Neural progenitor cell (in vitro differentiated cells): ENCODE data around the gene HOXD11. TPM values are rescaled to one million over a fixed set of nuclear protein-coding genes. Genes with fewer than 3 reads are reported as not detected.

Source experiments
- DNase-seq: peaks from one replicate; pipeline ENCODE4 v3.0.0-alpha.2; 2016; ENCODE audit warnings: low spot score
- H2AFZ ChIP-seq: fragments of 200-600 bp; sonication (generic); replicated peaks from 2 replicates; pipeline ENCODE4 v1.6.1; 2016; ENCODE audit warnings: antibody characterized with exemption
- H3F3A ChIP-seq: fragments of 200-600 bp; sonication (generic); 2 replicates; pipeline ENCODE4 v1.6.1; 2016; ENCODE audit warnings: antibody characterized with exemption, low read depth
- H3K27ac ChIP-seq: fragments of 200-600 bp; sonication (generic); 2 replicates; pipeline ENCODE4 v1.5.1; 2016; ENCODE audit warnings: mild to moderate bottlenecking
- H3K27me3 ChIP-seq: fragments of 200-600 bp; sonication (generic); 2 replicates; pipeline ENCODE4 v1.6.1; 2016; ENCODE audit warnings: mild to moderate bottlenecking, moderate library complexity
- H3K36me3 ChIP-seq: fragments of 200-600 bp; sonication (generic); 2 replicates; pipeline ENCODE4 v1.5.1; 2016
- H3K4me1 ChIP-seq: fragments of 200-600 bp; sonication (generic); 2 replicates; pipeline ENCODE4 v1.6.1; 2016; ENCODE audit warnings: mixed run types
- H3K4me2 ChIP-seq: fragments of 200-600 bp; sonication (generic); 2 replicates; pipeline ENCODE4 v1.6.1; 2016
- H3K4me3 ChIP-seq: fragments of 200-600 bp; sonication (generic); 2 replicates; pipeline ENCODE4 v1.5.1; 2016
- H3K79me2 ChIP-seq: fragments of 200-600 bp; sonication (generic); 2 replicates; pipeline ENCODE4 v1.6.1; 2016; ENCODE audit warnings: low read depth
- H3K9ac ChIP-seq: fragments of 200-600 bp; sonication (generic); 2 replicates; pipeline ENCODE4 v1.6.1; 2016
- H3K9me3 ChIP-seq: fragments of 200-600 bp; sonication (generic); 2 replicates; pipeline ENCODE4 v1.5.1; 2016; ENCODE audit warnings: low read depth
- H4K20me1 ChIP-seq: fragments of 200-600 bp; sonication (generic); 2 replicates; pipeline ENCODE4 v1.6.1; 2016; ENCODE audit warnings: low read depth
- H3K27ac Mint-ChIP-seq: 3 replicates; pipeline ENCODE4 v1.8.0; 2021; ENCODE audit warnings: mixed read lengths
- H3K27me3 Mint-ChIP-seq: 2 replicates; pipeline ENCODE4 v1.8.0; 2022; ENCODE audit warnings: low read depth, mild to moderate bottlenecking, inconsistent platforms, moderate library complexity, mixed read lengths; ENCODE audit not compliant: insufficient read depth
- H3K36me3 Mint-ChIP-seq: 3 replicates; pipeline ENCODE4 v1.8.0; 2021; ENCODE audit warnings: mixed read lengths
- H3K4me1 Mint-ChIP-seq: 3 replicates; pipeline ENCODE4 v1.8.0; 2021; ENCODE audit warnings: mixed read lengths
- H3K4me3 Mint-ChIP-seq: 3 replicates; pipeline ENCODE4 v1.8.0; 2021; ENCODE audit warnings: mild to moderate bottlenecking, moderate library complexity, mixed read lengths
- H3K9me3 Mint-ChIP-seq: 3 replicates; pipeline ENCODE4 v1.8.0; 2020; ENCODE audit warnings: mixed read lengths
- EZH2 ChIP-seq: fragments of 200-600 bp; sonication (generic); IDR thresholded peaks from 2 replicates; pipeline ENCODE4 v1.6.1; 2017; ENCODE audit warnings: antibody characterized with exemption, mild to moderate bottlenecking, moderate library complexity
- EZH2phosphoT487 ChIP-seq: fragments of 200-600 bp; sonication (generic); IDR thresholded peaks from 2 replicates; pipeline ENCODE4 v1.6.1; 2017; ENCODE audit warnings: antibody characterized with exemption
- total RNA-seq: library from RNA; depleted of rRNA; stranded (reverse); fragments of >200 nt; gene quantifications from 2 replicates; pipeline ENCODE4 v1.2.3, GENCODE V29; 2015; ENCODE audit warnings: low replicate concordance
- TF ChIP-seq, protein P1 (sequence below): fragments of 200-600 bp; sonication (generic); IDR thresholded peaks from 2 replicates; pipeline ENCODE4 v1.5.1; 2017; ENCODE audit warnings: antibody characterized with exemption, mild to moderate bottlenecking

Gene HOXD11
- total RNA-seq, 1 donor from 2014 or later, result not detected

DNA sequence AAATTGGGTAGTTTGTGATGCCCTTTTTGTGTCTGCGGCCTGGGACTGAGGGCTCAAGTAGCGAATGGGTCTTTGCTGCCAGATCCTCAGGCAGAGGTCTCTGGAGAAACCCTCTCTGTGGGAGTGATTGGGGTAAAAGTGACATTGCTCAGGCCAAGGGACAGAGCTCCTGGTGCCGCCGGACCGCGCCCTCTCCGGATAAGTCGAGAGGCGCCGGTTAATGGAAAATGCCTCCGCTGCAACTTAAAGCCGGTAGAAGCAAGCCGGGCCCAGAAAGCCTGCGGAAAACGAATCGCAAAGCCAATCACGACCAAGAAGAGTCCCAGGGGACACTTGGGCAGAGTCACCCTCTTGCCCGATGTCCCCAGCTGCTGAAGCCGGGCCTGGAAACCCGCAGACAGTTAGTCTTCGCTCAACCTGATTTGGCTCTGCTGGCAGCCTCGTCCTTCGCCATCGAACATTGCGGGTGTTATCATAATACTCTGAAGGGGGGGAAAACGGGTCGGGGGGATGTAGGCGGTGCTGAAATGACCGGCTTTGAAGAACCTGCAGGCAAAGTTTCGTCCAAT, 7.8 kb upstream of the HOXD11 start:
- H3K4me3 Mint-ChIP-seq, result no peak overlapping the region
- H3K27me3 Mint-ChIP-seq, result peaks cover 98% of the 10 kb centered on the region
- no peaks in the 10 kb centered on the region for H3K36me3 ChIP-seq
- no peaks in the 10 kb centered on the region for H3K4me1 ChIP-seq
- peaks cover 100% of the 10 kb centered on the region for H3K27me3 ChIP-seq
- no peak overlapping the region for H3K27ac ChIP-seq
- peaks cover 6% of the 10 kb centered on the region for H3K9me3 Mint-ChIP-seq
- H3K79me2 ChIP-seq, result no peaks in the 10 kb centered on the region
- no peak overlapping the region for H3K9ac ChIP-seq
- no peaks in the 10 kb centered on the region for H3K9me3 ChIP-seq
- H3K4me1 Mint-ChIP-seq, result peaks cover 4% of the 10 kb centered on the region
- H3K27ac Mint-ChIP-seq, result no peak overlapping the region
- H3K36me3 Mint-ChIP-seq, result no peaks in the 10 kb centered on the region
- H3K4me3 ChIP-seq, result no peak overlapping the region
- TF ChIP-seq EZH2, result no peak
- peak; percentile 24 for TF ChIP-seq EZH2phosphoT487
- TF ChIP-seq, protein P1, sequence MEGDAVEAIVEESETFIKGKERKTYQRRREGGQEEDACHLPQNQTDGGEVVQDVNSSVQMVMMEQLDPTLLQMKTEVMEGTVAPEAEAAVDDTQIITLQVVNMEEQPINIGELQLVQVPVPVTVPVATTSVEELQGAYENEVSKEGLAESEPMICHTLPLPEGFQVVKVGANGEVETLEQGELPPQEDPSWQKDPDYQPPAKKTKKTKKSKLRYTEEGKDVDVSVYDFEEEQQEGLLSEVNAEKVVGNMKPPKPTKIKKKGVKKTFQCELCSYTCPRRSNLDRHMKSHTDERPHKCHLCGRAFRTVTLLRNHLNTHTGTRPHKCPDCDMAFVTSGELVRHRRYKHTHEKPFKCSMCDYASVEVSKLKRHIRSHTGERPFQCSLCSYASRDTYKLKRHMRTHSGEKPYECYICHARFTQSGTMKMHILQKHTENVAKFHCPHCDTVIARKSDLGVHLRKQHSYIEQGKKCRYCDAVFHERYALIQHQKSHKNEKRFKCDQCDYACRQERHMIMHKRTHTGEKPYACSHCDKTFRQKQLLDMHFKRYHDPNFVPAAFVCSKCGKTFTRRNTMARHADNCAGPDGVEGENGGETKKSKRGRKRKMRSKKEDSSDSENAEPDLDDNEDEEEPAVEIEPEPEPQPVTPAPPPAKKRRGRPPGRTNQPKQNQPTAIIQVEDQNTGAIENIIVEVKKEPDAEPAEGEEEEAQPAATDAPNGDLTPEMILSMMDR, result no peak
- DNase-seq, result no peak
- no peak overlapping the region for H2AFZ ChIP-seq
- no peak overlapping the region for H3K4me2 ChIP-seq
- H4K20me1 ChIP-seq, result peaks cover 99% of the 10 kb centered on the region
- no peaks in the 10 kb centered on the region for H3F3A ChIP-seq

- Histone ChIP-seq H3K9me3 (no peaks in the 10 kb centered on the region), H3K27me3 (peaks cover 100% of the 10 kb centered on the region), H3K4me2 (peak within 1 kb of the TSS; percentile 30), H3K4me3 (peak within 1 kb of the TSS; percentile 7), H3K9ac (no peak within 1 kb of the TSS), H3K4me1 (no peaks in the 10 kb centered on the region), H3F3A (no peaks in the 10 kb centered on the region), H3K79me2 (no peaks in the 10 kb centered on the region), H3K27ac (no peak within 1 kb of the TSS), H3K36me3 (no peaks in the 10 kb centered on the region), H4K20me1 (peaks cover 99% of the 10 kb centered on the region), H2AFZ (no peak within 1 kb of the TSS)
- peak; percentile 97 for TF ChIP-seq EZH2phosphoT487
- peak; percentile 98 for TF ChIP-seq EZH2
- TF ChIP-seq, protein P1, result no peak
- peaks cover 7% of the 10 kb centered on the region for H3K4me1 Mint-ChIP-seq
- H3K9me3 Mint-ChIP-seq, result peaks cover 6% of the 10 kb centered on the region
- no peak for DNase-seq
- H3K27me3 Mint-ChIP-seq, result peaks cover 98% of the 10 kb centered on the region
- no peaks in the 10 kb centered on the region for H3K36me3 Mint-ChIP-seq
- H3K27ac Mint-ChIP-seq, result no peak within 1 kb of the TSS
- no peak within 1 kb of the TSS for H3K4me3 Mint-ChIP-seq
These were observed 7.1 kb upstream of the HOXD11 start, which contains the start of gene HOXD12 for GRCh38 chr2:176099728-176100546. Gene HOXD12 (plus strand): TSS chr2:176099795. CDS start chr2:176099802, 7 bp downstream.

DNA sequence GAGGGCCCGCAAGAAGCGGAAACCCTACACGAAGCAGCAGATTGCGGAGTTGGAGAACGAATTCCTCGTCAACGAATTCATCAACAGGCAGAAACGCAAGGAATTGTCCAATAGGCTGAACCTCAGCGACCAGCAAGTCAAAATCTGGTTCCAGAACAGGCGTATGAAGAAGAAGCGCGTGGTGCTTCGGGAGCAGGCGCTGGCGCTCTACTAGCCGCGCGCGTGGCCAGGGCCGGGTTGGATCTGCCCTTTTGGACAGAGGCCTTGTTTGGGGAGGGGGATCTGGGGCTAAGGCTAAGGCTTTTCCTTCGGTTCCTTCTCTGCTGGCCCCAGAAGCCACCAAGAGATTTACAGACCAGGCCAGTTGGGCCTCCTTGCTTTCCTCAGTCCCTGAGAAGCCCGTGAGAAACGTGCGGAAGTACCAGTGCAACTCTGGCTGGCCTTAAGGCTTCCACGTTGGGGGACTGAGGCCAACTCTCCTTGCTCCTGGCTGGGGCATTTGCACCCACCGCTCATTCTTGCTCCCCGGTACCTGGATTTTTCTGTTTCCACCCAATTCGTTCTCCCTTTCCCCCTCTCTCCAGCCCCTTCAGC, 6.4 kb upstream of the HOXD11 start:
- H3K4me1 ChIP-seq, result no peaks in the 10 kb centered on the region
- H3K4me1 Mint-ChIP-seq, result peaks cover 8% of the 10 kb centered on the region
- H3K9me3 Mint-ChIP-seq, result peaks cover 6% of the 10 kb centered on the region
- H3K4me3 ChIP-seq, result no peak overlapping the region
- H3K27me3 Mint-ChIP-seq, result peaks cover 98% of the 10 kb centered on the region
- H3K36me3 Mint-ChIP-seq, result no peaks in the 10 kb centered on the region
- no peaks in the 10 kb centered on the region for H3F3A ChIP-seq
- H3K9ac ChIP-seq, result no peak overlapping the region
- no peak overlapping the region for H3K4me3 Mint-ChIP-seq
- no peaks in the 10 kb centered on the region for H3K36me3 ChIP-seq
- H4K20me1 ChIP-seq, result peaks cover 99% of the 10 kb centered on the region
- H3K79me2 ChIP-seq, result no peaks in the 10 kb centered on the region
- DNase-seq, result no peak
- no peak overlapping the region for H3K4me2 ChIP-seq
- peak; percentile 75 for TF ChIP-seq EZH2phosphoT487
- TF ChIP-seq EZH2, result peak; percentile 35
- TF ChIP-seq, protein P1, result no peak
- H3K27ac ChIP-seq, result no peak overlapping the region
- H3K27ac Mint-ChIP-seq, result no peak overlapping the region
- H3K9me3 ChIP-seq, result no peaks in the 10 kb centered on the region
- peaks cover 100% of the 10 kb centered on the region for H3K27me3 ChIP-seq
- no peak overlapping the region for H2AFZ ChIP-seq
